HG03135 (cell line): Measurements from ENCODE around the gene NNMT.

Source experiments
- ATAC-seq: cut with Tn5 transposase; IDR thresholded peaks from one replicate; pipeline ENCODE4 v1.9.1; 2021; ENCODE audit warnings: mild to moderate bottlenecking, moderate library complexity; ENCODE audit not compliant: unreplicated experiment

Gene NNMT

GRCh38 chr11:114282488-114282887 lies 13.7 kb upstream of the NNMT start:
- ATAC-seq = no peak

- no peak for ATAC-seq
These were observed 12.8 kb upstream of the NNMT start for GRCh38 chr11:114283422-114283821.

GRCh38 chr11:114284021-114284420 lies 12.2 kb upstream of the NNMT start:
- ATAC-seq = no peak

- no peak for ATAC-seq
These were observed 11.3 kb upstream of the NNMT start for GRCh38 chr11:114284914-114285313.

GRCh38 chr11:114285599-114285998 lies 10.6 kb upstream of the NNMT start:
- ATAC-seq = no peak

GRCh38 chr11:114286229-114286628 lies 10.0 kb upstream of the NNMT start:
- ATAC-seq = no peak

GRCh38 chr11:114287154-114287553 lies 9.0 kb upstream of the NNMT start:
- no peak for ATAC-seq

- ATAC-seq = no peak
These were observed 8.1 kb upstream of the NNMT start for GRCh38 chr11:114288136-114288535.

- ATAC-seq = no peak
These were observed 6.4 kb upstream of the NNMT start for GRCh38 chr11:114289779-114290178.

GRCh38 chr11:114290503-114291235 lies 5.5 kb upstream of the NNMT start:
- ATAC-seq = no peak

GRCh38 chr11:114291381-114291780 lies 4.8 kb upstream of the NNMT start:
- ATAC-seq = no peak

- ATAC-seq = no peak
These were observed 4.1 kb upstream of the NNMT start for GRCh38 chr11:114291842-114292680.

- ATAC-seq = no peak
These were observed 2.9 kb upstream of the NNMT start for GRCh38 chr11:114293201-114293711.

GRCh38 chr11:114296605-114297372 lies 590 bp downstream of the NNMT start:
- ATAC-seq = no peak

GRCh38 chr11:114297806-114298709 lies 1.9 kb downstream of the NNMT start:
- ATAC-seq = no peak

- no peak for ATAC-seq
These were observed 2.5 kb downstream of the NNMT start for GRCh38 chr11:114298710-114299109.

GRCh38 chr11:114301088-114301487 lies 4.9 kb downstream of the NNMT start:
- ATAC-seq = no peak

- ATAC-seq = no peak
These were observed 5.7 kb downstream of the NNMT start for GRCh38 chr11:114301927-114302326.

- ATAC-seq = no peak
These were observed 6.5 kb downstream of the NNMT start for GRCh38 chr11:114302663-114303062.

GRCh38 chr11:114304065-114304464 lies 7.9 kb downstream of the NNMT start:
- no peak for ATAC-seq
